ENCODE results near the gene POU2AF1.

DNA sequence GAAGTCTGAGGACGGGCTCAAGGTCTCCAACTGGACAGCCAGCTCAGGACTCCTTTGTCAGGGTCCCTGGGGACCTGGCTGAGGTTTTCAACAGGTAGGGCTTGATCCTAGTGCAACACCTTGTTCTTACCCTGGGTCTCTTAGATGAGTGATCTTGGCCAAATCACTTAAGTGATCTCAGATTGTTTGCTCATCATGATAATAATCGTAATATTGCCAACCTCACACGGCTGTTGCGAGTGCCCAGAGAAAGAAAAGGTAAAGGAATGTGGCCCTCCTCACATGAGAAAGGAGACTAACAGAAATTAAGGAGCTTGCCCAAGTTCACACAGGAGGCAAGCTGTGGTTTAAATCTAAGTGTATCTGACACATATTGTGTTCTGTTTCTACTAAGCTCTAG lies 52.3 kb downstream of the POU2AF1 start:
- TF ChIP-seq CTCF (IDR thresholded peaks at IDR 0.05): no peak
- TF ChIP-seq POLR2A (IDR thresholded peaks at IDR 0.05): no peak
- TF ChIP-seq POLR2AphosphoS5 (IDR thresholded peaks at IDR 0.05): no peak
- TF ChIP-seq EP300 (IDR thresholded peaks at IDR 0.05; ENCODE audit: low read depth): no peak
